ENCODE measurements around the gene RGMB.
A peak's percentile ranks its signal among the peaks of the same experiment; 100 is the strongest.
"Not testable (repeated sequence)": the region's sequence is repeated elsewhere in the genome, so short reads cannot be mapped to it uniquely, and the experiment has no call there.

The RGMB gene, protein sequence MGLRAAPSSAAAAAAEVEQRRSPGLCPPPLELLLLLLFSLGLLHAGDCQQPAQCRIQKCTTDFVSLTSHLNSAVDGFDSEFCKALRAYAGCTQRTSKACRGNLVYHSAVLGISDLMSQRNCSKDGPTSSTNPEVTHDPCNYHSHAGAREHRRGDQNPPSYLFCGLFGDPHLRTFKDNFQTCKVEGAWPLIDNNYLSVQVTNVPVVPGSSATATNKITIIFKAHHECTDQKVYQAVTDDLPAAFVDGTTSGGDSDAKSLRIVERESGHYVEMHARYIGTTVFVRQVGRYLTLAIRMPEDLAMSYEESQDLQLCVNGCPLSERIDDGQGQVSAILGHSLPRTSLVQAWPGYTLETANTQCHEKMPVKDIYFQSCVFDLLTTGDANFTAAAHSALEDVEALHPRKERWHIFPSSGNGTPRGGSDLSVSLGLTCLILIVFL

DNA sequence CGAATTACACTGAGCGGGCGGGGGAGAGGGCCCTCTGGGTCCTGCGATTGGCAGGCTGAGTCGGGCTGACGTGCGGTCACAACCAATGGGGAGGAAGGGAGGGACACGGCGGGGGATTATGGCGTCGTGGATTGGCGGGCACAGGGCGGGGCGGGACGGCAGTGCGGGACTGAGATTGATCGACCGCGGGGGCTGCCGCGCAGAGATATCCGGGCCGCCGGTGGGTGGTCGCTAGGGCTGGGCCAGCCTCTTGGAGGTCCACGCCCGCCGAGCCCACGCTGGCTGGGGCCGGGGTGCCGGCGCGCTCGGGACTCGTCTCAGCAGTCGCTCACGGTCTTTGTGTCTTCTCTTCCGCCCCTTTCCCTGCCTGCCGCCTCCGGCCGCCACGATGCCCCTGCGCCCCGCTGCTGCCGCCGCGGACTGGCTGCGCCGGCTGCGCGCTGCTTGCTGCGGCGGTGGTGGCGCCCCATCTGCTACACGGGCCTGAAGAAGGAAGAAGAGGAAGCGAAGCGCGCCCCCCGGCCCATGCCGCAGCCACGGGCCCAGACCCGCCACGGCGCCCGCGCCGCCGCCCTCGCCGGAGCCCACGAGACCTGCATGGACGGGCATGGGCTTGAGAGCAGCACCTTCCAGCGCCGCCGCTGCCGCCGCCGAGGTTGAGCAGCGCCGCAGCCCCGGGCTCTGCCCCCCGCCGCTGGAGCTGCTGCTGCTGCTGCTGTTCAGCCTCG, at the start of gene RGMB:
Gene RGMB (plus strand): TSS at position 200 of the 728 bp plus-strand sequence. CDS start 408 bp downstream, at position 608.
- peak; percentile 100 for DNase-seq (ENCODE audit: low spot score)

DNA sequence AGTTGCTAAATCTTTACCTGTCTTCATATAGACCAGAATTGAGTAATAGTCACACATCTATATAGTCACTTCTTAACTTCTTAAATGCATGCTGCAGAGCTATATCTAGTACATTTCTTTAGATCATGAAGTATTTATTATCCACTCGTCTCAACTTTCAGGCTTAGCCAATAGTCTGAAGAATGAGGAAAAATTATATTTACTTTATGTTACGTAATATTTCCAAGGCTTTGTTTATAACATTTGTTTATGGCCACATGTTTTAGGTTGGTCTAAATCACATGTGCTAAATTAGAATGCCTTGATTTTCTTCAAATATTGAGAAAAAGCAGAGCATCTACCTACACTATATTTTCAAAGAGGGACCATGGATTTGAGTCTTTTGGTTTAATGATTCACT, 47.2 kb upstream of the RGMB start:
- DNase-seq (ENCODE audit: low spot score): no peak

DNA sequence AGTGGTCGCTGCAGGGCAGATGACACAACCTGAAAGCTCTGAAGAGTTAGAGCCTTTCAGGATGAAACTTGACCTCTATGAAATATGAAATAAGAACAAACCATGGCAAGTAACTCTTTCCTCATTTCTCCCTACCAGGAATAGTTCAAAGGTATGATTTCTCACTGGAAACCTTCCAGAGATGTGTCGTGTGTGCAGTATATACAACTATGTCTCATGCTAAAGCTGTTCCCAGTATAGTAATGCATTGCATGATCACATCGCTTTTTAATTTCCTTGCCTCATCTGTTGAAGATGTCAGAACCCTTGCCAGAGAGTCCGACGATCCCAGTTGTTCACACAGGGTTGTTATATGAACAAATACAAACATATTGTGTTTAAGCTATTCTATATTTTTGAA, 45.8 kb upstream of the RGMB start:
- no peak for DNase-seq (ENCODE audit: low spot score)

DNA sequence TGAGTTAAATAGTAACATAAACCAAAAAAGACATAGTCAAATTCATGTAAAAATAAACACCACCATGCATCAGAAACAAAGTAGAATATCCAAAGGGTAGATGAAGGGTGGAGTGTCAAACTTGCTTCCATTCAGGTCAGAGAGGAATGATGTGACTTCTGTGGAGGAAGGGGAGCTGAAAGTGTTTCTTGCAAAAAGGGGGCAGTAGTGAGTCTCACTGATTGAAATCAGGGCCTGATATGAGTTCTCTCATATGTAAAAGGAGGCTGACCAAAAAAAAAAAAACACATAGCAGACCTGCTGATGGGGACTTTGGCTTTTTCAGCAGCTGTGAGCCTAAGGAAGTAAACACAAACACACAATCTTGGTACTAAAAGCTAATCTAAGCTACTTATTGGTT, 38.8 kb upstream of the RGMB start:
- DNase-seq (ENCODE audit: low spot score): no peak

DNA sequence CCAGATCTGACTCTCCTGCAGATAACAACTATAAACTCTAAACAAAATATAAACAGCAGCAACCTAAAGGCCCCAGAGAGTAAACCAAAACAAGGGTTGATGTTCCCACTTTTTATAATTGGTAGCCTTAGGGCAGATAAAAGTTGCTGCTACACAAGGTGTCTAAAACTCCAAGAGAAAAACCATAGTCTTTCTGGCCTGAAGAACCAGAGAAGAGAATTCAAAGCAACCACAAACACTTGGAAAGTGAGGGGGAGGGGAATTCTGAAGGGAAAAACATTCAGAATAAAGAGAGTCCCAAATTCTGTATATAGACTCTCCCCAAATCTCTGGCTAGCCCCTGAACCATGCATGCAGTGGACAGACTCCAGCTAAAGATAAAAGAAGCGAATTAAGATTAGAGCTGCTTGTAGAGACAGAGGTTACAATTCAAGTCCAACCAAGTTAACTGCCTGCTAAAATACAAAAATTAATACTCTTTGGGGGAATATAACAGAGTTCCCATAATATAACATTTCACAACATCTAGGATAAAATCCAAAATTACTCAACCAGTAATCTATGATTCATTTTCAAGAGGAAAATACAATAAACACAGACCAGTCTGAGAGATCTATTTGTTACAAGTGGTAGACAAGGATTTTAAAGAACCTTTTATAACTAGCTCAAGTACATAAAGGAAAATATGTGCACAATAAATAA, 37.5 kb upstream of the RGMB start:
- no peak for DNase-seq (ENCODE audit: low spot score)

DNA sequence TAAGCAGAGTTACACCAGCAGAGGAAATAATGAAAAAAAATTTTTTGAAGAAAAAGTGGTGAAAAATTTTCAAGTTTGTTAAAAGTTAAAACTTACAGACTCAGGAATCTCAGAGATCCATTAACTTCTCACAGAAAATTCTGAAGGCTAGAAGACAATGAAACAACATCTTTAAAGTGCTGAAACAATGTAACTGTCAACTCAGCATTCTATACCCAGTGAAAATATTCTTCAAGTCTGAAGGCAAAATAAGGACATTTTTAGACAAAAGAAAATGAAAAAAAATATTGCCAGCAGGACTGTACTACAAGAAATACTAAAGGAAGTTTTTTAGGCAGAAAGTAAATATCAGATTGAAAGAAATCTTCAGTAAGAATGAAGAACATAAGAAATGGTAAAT, 36.7 kb upstream of the RGMB start:
- DNase-seq (ENCODE audit: low spot score): no peak

DNA sequence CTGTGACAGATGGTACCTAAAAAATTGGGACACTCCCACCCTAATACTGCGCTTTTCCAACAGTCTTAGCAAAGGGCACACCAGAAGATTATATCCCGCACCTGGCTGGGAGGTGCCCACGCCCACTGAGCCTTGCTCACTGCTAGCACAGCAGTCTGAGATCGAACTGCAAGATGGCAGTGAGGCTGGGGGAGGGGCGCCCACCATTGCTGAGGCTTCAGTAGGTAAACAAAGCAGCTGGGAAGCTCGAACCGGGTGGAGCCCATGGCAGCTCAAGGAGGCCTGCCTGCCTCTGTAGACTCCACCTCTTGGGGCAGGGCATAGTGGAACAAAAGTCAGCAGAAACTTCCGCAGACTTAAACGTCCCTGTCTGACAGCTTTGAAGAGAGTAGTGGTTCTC, 36.0 kb upstream of the RGMB start:
- not testable (repeated sequence) for DNase-seq (ENCODE audit: low spot score)

DNA sequence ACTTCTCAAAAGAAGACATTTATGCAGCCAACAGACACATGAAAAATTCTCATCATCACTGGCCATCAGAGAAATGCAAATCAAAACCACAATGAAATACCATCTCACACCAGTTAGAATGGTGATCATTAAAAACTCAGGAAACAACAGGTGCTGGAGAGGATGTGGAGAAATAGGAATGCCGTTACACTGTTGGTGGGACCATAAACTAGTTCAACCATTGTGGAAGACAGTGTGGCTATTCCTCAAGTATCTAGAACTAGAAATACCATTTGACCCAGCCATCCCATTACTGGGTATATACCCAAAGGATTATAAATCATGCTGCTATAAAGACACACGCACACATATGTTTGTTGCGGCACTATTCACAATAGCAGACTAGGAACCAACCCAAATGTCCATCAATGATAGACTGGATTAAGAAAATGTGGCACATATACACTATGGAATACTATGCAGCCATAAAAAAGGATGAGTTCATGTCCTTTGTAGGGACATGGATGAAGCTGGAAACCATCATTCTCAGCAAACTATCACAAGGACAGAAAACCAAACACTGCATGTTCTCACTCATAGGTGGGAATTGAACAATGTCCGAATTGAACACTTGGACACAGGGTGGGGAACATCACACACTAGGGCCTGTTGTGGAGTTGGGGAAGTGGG, 34.8 kb upstream of the RGMB start:
- DNase-seq (ENCODE audit: low spot score): not testable (repeated sequence)

DNA sequence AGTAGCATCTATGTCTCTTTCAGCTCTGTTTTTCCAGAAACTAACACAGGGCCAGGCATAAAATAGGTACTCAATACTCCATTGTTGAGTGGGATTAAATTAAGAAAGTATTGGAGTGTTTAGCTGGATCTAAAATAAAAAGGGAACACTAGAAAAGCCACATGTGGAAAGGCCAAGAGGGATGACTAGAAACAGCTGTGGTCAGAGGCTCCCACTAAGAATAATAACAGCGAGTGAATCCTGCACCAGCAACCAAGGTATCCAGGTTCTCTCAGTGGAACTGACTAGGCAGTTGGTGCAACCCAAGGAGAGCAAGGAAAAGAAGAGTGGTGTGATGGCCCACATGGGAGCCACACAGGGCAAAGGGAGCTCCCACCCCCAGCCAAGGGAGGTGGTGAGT, 31.5 kb upstream of the RGMB start:
- no peak for DNase-seq (ENCODE audit: low spot score)

DNA sequence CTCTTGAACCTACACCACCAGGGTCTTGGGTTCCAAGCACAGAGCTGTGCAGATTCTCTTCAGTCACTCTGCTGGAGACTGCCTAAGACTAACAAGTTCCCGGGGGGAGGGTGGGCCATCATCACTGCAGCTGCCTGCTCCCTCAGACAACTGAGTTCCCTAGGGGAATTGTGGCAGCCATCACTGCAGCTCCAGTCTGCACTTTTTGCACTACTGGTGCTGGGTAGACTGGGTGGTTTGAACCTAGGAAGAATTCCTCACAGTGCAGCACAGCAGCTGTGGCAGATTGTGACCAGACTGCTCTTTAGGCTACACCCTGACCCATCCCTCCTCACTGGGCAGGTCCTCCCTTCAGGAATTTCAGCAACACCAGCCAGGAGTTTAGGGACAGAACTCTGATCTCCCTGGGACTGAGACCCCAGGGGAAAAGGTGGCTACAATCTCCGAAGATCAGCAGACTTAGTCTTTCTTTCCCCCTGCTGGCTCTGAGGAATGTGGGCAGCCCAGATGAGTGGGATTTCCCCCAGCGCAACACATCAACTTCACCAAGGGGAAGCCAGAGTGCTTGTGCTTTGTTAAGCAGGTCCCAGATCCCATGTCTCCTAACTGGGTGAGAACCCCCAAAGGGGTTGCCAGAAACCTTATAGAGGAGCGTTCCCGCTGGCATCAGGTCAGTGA, 30.9 kb upstream of the RGMB start:
- DNase-seq (ENCODE audit: low spot score): no peak

DNA sequence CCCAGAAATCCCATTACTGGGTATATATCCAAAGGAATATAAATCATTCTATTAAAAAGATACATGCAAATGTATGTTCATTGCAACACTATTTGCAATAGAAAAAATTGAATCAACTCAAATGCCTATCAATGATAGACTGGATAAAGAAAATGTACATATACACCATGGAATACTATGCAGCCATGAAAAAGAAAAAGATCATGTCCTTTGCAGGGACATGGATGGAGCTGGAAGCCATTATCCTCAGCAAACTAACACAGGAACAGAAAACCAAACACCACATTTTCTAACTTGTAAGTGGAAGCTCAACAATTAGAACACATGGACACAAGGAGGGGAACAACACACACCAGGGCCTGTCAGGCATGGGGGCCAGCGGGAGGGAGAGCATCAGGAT, 25.2 kb upstream of the RGMB start:
- not testable (repeated sequence) for DNase-seq (ENCODE audit: low spot score)

DNA sequence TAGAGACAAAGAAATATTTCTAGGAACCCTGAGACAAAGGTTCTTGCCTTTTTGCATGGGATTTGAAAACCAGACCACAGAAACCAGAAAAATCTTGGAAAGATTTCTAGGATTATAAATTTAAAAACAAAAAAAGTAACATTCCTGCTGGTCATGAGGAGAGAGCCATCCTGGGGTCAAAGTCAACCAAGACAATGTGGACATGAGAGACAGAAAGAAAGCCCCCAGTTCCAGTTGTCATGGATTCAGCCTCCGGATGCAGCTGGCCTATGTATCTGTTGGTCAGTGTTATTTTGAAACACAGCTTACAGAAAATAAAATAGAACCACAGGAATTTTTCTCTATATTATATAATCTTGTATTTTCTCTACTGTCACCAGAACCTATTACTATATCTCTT, 24.4 kb upstream of the RGMB start:
- DNase-seq (ENCODE audit: low spot score): no peak

DNA sequence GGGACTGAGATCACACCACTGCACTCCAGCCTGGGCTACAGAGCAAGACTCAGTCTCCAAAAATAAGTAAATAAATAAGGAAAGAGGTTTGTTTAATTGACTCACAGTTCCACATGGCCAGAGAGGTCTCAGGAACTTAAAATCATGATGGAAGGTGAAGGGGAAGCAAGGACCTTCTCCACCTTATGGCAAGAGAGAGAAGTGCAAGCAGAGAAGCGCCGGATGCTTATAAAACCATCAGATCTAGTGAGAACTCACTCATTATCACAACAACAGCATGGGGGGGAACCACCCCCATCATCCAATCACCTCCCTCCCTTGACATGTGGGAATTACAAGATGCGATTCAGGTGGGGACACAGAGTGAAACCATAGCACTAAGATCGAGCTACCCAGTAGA, 22.8 kb upstream of the RGMB start:
- no peak for DNase-seq (ENCODE audit: low spot score)

DNA sequence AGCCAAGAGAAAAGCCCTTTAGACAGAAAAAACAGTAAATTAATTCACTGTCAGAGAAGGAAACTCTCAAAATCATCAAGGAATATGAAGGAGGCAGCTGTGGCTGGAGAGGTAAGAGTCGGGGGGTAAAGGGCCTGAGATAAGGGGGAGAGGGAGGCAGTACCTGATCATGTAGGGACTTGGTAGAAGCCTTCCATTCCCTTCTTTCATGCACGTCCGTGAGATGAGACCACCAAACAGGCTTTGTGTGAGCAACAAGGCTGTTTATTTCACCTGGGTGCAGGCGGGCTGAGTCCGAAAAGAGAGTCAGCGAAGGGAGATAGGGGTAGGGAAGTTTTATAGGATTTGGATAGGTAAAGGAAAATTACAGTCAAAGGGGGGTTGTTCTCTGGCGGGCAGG, 21.1 kb upstream of the RGMB start:
- DNase-seq (ENCODE audit: low spot score): not testable (repeated sequence)

DNA sequence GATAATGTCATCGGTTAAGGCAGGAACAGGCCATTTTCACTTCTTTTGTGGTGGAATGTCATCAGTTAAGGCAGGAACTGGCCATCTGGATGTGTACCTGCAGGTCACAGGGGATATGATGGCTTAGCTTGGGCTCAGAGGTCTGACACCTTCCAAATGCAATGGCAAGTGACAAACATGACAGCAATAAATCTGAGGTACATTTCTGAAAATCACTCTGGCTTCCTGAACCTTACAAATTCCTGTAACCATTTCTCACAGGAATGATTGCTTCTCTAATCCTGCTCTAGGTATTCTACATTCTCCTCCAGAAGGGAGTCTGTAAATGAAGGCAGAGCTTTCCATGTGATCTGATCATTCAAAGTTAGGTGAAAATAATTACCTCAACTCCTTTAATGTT, 20.7 kb upstream of the RGMB start:
- DNase-seq (ENCODE audit: low spot score): not testable (repeated sequence)

DNA sequence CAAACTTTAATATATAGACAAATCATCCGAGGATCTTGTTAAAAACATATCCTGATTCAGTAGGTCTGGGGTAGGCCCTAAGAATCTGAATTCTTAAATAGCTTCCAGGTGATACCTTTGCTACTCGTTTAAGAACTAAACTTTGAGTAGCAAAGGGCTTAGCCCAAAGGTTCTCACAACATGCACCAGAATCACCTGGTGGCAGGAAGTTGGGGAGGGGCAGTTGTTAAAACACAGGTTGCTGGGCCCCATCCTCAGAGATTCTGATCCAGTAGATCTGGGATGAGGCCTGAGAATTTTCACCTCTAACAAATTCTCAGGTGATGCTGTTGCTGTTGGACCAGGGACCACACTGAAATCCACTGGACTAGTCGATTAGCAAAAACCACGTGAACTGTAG, 20.0 kb upstream of the RGMB start:
- no peak for DNase-seq (ENCODE audit: low spot score)

DNA sequence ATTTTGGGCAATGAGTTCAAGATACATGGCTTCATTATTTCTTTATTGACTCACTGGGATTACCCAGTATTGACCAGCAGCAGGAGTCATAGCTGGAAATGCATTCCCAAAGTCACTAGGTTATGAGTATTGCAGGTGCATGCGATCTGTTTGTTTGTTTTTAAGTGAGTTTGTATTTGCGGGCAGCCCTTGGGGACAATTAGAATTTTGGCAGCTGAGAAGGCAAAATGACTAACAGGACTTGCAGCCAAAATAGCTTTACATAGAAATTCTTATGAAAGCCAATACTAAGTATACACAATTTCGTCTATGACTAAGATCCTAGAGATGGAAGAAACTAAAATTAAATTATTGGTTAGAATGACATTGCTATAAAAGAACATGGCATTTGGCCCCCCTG, 18.1 kb upstream of the RGMB start:
- DNase-seq (ENCODE audit: low spot score): no peak

DNA sequence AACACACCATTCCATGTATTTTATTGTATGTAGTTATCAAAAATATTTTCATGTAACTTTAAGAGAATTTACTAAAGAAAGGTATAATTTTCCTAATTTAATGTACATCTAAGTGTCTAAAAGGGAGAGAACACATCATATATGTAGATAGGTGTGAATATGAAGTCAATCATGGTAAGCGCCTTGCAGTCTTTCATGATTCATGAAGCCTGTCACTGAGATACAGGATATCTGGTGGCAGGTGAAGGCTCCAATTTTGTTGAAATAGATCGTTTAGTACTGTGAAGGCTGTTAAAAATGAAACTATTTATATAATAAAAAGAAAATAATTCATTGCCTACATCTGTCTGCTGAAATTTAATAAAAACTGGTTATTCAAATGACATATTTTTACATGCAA, 15.5 kb upstream of the RGMB start:
- no peak for DNase-seq (ENCODE audit: low spot score)

DNA sequence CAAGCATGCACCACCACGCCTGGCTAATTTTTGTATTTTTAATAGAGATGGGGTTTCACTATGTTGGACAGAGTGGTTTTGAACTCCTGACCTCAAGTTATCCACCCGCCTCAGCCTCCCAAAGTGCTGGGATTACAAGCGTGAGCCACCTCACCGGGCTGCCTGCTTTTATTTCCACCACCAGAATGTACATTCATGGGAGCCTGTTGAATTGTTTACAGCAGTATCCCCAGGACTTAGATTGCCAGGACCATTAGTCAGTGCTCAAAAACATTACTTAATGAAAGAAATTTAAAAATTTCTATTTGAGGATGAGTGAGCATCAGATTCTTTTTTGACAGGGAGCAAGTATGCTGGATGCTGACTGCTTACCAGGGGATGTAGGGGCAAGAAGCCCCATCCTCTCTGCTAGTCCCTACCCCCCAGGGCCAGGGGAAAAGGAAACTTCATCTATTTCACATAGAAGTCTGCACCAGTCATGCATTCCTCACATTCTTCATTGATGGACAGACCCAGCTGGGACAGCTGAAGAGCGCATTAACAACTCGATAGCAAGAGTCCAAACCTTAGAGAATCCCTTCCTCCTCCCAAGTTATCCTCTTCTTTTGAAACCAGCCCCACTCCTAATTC, 10.3 kb upstream of the RGMB start:
- DNase-seq (ENCODE audit: low spot score): no peak

DNA sequence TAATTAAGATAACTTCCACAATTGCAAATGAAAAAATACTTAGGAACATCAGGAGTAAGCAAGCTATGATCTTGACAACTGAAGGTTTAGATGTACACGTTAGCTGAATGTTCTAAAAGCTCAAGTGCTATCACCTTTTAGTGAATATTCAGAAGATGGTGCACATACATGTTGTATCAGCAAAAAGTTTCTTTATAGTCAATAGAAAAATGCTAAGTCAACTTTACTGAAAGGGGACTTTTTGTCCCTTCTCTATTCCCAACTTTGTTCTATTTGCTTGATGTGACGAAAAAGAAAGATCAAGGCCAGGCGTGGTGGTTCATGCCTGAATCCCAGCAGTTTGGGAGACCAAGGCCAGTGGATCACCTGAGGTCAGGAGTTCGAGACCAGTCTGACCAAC, 7.6 kb upstream of the RGMB start:
- DNase-seq (ENCODE audit: low spot score): no peak

DNA sequence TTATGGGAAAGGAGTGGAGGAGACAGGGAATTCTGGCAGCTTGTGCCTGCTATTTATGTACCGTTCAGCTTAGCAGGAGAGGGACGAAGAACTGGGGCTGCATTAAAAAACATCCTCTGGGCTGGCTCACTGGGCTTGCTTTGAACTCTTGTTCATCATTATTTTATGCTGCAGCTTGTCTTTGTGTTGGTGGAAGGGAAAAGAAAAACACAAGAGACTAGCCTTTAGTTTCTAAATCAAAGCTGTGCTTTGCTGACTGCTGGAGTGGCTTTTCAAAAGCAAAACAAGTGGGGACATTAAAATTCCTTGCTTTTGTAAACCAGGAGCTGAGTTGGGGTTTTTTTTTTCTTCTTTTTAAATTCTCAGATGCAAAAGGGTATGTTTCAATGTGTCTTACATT, 5.9 kb upstream of the RGMB start:
- DNase-seq (ENCODE audit: low spot score): peak; percentile 31

All from Ammon's horn (tissue), 1 donor.